MCF 10A (cell line): ENCODE results near the gene MPRIP. TPM values are rescaled to one million over a fixed set of nuclear protein-coding genes. Genes with fewer than 3 reads are reported as not detected.

Source experiments
- BruUV-seq: library from RNA; stranded (reverse); fragments of 400-500 nt; replicated peaks from 2 replicates; lab custom pipeline; 2021; lab: Mats Ljungman, UMichigan
- CTCF ChIA-PET: fragments of 300-600 bp; sonication (Branson Sonifier 250); formaldehyde crosslinking; extraction: SDS; loops from one replicate; lab custom pipeline; 2021; ENCODE audit warnings: antibody characterized with exemption, inconsistent platforms; lab: Yijun Ruan, JAX
- POLR2A ChIA-PET: fragments of 300-600, 350-650 bp; sonication (Branson Sonifier 250); formaldehyde crosslinking; extraction: SDS; loops from one replicate; lab custom pipeline; 2020; ENCODE audit warnings: antibody characterized with exemption, inconsistent platforms; lab: Yijun Ruan, JAX
- DNase-seq: peaks from one replicate; pipeline ENCODE4 v3.0.0-alpha.2; 2018; ENCODE audit not compliant: unreplicated experiment
- H3K27ac Mint-ChIP-seq: one replicate; pipeline ENCODE4 v1.8.0; 2022; ENCODE audit warnings: mild to moderate bottlenecking, low read depth, mixed read lengths; ENCODE audit not compliant: unreplicated experiment
- H3K27me3 Mint-ChIP-seq: one replicate; pipeline ENCODE4 v1.8.0; 2022; ENCODE audit warnings: mixed read lengths; ENCODE audit not compliant: insufficient read depth, unreplicated experiment
- H3K36me3 Mint-ChIP-seq: one replicate; pipeline ENCODE4 v1.8.0; 2022; ENCODE audit warnings: mild to moderate bottlenecking, moderate library complexity, mixed read lengths; ENCODE audit not compliant: insufficient read depth, unreplicated experiment
- H3K4me1 Mint-ChIP-seq: one replicate; pipeline ENCODE4 v1.8.0; 2022; ENCODE audit warnings: mixed read lengths; ENCODE audit not compliant: insufficient read depth, unreplicated experiment
- H3K4me3 Mint-ChIP-seq: one replicate; pipeline ENCODE4 v1.8.0; 2022; ENCODE audit warnings: mild to moderate bottlenecking, moderate library complexity, mixed read lengths; ENCODE audit not compliant: unreplicated experiment
- H3K9me3 Mint-ChIP-seq: one replicate; pipeline ENCODE4 v1.8.0; 2022; ENCODE audit warnings: mixed read lengths; ENCODE audit not compliant: unreplicated experiment
- intact Hi-C: fragments of 100-400 bp; cut with micrococcal nuclease; formaldehyde crosslinking; loops from 2 replicates; pipeline ENCODE4 v1.14.1; 2022
- total RNA-seq: library from RNA; stranded (reverse); gene quantifications from 2 replicates; pipeline ENCODE4 v1.2.3, GENCODE V29; 2022
- TF ChIP-seq, protein P1 (sequence below): fragments of 200-600 bp; IDR thresholded peaks from one replicate; pipeline ENCODE4 v1.8.0; 2022; ENCODE audit warnings: antibody characterized with exemption, mild to moderate bottlenecking; ENCODE audit not compliant: unreplicated experiment

MPRIP gene
- total RNA-seq, 1 experiment from 2014 or later, result 230 TPM

DNA sequence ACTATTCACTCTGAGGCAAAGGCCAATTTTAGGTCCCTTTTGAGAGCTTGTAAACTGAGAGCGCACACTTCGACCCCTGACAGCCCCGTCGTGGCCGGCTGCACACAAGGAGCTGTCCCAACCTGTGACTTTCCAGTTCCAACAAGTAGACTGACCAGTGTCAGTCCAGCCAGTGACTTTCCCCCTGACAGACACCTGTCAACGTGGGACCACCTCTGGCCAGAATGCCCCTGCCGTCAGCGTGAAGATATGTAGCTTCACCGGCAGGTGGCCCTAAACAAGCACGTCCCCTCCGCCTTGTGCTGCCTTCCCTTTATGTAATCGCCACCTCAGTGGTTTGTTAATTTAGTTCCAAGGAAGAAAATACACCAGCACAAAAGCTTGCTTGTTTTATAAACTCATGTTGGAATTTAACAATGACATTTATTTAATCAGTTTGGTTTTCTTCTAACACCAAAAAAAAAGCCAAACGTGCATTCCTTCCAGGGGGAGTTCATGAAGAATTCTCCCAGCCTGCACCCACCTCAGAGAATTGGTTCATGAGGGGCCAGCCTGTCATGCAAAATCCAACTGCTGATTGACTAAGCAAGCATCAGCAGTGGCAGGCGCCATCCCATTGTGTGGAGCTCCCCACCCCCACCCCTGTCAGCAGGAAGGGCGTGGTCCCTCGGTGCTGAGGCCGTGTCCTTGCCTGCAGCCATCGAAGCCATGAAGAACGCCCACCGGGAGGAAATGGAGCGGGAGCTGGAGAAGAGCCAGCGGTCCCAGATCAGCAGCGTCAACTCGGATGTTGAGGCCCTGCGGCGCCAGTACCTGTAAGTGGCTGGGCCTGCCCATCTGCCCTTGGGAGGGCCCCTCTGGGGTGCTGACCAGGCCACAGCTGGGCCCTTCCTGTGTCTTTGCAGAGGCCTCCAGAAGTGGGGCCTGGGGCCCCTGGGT, 130.0 kb downstream of the MPRIP start:
- peaks cover 61% of the 10 kb centered on the region for H3K36me3 Mint-ChIP-seq
- POLR2A ChIA-PET, result no interaction called here
- no peak for DNase-seq
- TF ChIP-seq, protein P1, sequence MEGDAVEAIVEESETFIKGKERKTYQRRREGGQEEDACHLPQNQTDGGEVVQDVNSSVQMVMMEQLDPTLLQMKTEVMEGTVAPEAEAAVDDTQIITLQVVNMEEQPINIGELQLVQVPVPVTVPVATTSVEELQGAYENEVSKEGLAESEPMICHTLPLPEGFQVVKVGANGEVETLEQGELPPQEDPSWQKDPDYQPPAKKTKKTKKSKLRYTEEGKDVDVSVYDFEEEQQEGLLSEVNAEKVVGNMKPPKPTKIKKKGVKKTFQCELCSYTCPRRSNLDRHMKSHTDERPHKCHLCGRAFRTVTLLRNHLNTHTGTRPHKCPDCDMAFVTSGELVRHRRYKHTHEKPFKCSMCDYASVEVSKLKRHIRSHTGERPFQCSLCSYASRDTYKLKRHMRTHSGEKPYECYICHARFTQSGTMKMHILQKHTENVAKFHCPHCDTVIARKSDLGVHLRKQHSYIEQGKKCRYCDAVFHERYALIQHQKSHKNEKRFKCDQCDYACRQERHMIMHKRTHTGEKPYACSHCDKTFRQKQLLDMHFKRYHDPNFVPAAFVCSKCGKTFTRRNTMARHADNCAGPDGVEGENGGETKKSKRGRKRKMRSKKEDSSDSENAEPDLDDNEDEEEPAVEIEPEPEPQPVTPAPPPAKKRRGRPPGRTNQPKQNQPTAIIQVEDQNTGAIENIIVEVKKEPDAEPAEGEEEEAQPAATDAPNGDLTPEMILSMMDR, result no peak
- no TSS peak for BruUV-seq
- no peak overlapping the region for H3K4me3 Mint-ChIP-seq
- no peak overlapping the region for H3K27ac Mint-ChIP-seq
- no peaks in the 10 kb centered on the region for H3K4me1 Mint-ChIP-seq
- intact Hi-C loops, result no loop called here
- CTCF ChIA-PET, result interaction anchor here (0.6 to 0.9 kb wide), 2 partner anchors 9 to 16 kb away, joined by 3 read pairs; no protein-coding TSS in a partner anchor
- H3K9me3 Mint-ChIP-seq, result no peaks in the 10 kb centered on the region
- H3K27me3 Mint-ChIP-seq, result no peaks in the 10 kb centered on the region

DNA sequence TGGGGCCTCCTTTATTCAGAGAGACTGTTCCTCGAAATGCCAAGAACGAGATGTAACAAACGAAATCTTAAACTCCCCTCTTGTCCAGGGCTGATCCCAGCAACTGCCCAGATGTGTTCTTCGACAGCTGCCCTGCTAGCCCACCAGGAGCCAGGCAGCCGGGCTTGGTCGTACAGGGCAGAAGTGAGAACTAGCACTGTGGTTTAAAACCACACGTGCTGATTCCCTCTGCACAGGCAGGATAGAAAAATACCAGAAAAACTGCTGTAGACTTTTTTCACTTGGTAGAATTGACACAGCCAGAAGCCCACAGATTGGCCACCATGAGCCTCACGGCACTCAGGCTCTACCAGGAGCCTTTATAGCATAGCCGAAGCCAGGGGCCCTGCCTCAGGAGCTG, 130.7 kb downstream of the MPRIP start:
- ChIA-PET POLR2A (no interaction called here), CTCF (no interaction called here)
- TF ChIP-seq, protein P1, result no peak
- intact Hi-C loops, result no loop called here
- Mint-ChIP-seq H3K4me3 (no peak overlapping the region), H3K36me3 (peaks cover 66% of the 10 kb centered on the region), H3K27me3 (no peaks in the 10 kb centered on the region), H3K9me3 (no peaks in the 10 kb centered on the region), H3K4me1 (no peaks in the 10 kb centered on the region), H3K27ac (no peak overlapping the region)
- no peak for DNase-seq
- no TSS peak for BruUV-seq

DNA sequence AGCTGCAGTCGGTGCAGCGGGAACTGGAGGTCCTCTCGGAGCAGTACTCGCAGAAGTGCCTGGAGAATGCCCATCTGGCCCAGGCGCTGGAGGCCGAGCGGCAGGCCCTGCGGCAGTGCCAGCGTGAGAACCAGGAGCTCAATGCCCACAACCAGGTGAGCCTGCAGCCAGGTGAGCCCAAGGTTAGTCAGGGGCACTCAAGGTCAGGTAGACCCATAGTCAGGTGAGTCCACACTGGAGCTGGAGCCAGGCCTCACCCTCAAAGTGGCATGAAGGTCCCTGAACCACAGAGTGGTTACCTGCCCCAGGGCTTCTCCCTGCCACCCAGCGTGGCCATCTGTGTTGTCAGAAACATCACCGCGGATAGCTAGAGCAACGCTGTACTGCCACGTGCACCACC, 131.7 kb downstream of the MPRIP start:
- Mint-ChIP-seq H3K4me3 (no peak overlapping the region), H3K36me3 (peaks cover 73% of the 10 kb centered on the region), H3K4me1 (no peaks in the 10 kb centered on the region), H3K27me3 (no peaks in the 10 kb centered on the region), H3K27ac (no peak overlapping the region), H3K9me3 (no peaks in the 10 kb centered on the region)
- BruUV-seq, result no TSS peak
- intact Hi-C loops, result no loop called here
- no peak for DNase-seq
- TF ChIP-seq, protein P1, result no peak
- CTCF ChIA-PET, result no interaction called here
- POLR2A ChIA-PET, result interaction anchor here (0.6 kb wide), 1 partner anchor 22 kb away, joined by 3 read pairs; no protein-coding TSS in a partner anchor

DNA sequence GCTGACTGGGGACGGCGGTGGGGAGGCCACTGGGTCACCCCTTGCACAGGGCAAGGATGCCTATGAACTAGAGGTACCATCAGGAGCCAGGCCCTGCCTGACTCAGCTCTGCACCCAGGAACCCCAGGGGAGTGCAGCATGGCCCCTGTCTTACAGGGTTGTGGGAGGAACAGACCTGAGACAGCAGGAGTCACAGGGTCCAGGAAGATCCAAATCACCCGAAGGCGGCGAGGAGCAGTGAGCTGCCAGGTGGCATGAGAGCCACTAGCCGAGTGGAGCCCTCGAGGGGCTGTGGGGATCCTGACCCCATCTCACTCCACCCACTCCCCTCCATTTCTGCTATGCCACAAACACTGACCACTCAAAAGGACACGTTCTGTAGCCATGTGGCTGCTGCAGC, 133.1 kb downstream of the MPRIP start:
- ChIA-PET CTCF (interaction anchor here (0.6 kb wide), 1 partner anchor 174 kb away, joined by 3 read pairs; no protein-coding TSS in a partner anchor), POLR2A (no interaction called here)
- no peak overlapping the region for H3K27ac Mint-ChIP-seq
- no peaks in the 10 kb centered on the region for H3K27me3 Mint-ChIP-seq
- BruUV-seq, result no TSS peak
- intact Hi-C loops, result no loop called here
- no peak overlapping the region for H3K4me3 Mint-ChIP-seq
- TF ChIP-seq, protein P1, result no peak
- H3K9me3 Mint-ChIP-seq, result no peaks in the 10 kb centered on the region
- H3K4me1 Mint-ChIP-seq, result no peaks in the 10 kb centered on the region
- no peak for DNase-seq
- peaks cover 78% of the 10 kb centered on the region for H3K36me3 Mint-ChIP-seq
